HG03139 (cell line): ENCODE data around the gene SLC35F2.
"Not testable (repeated sequence)": the region's sequence is repeated elsewhere in the genome, so short reads cannot be mapped to it uniquely, and the experiment has no call there.

Source experiments
- ATAC-seq: cut with Tn5 transposase; IDR thresholded peaks from one replicate; pipeline ENCODE4 v1.9.1; 2021; ENCODE audit not compliant: unreplicated experiment

The SLC35F2 gene

DNA sequence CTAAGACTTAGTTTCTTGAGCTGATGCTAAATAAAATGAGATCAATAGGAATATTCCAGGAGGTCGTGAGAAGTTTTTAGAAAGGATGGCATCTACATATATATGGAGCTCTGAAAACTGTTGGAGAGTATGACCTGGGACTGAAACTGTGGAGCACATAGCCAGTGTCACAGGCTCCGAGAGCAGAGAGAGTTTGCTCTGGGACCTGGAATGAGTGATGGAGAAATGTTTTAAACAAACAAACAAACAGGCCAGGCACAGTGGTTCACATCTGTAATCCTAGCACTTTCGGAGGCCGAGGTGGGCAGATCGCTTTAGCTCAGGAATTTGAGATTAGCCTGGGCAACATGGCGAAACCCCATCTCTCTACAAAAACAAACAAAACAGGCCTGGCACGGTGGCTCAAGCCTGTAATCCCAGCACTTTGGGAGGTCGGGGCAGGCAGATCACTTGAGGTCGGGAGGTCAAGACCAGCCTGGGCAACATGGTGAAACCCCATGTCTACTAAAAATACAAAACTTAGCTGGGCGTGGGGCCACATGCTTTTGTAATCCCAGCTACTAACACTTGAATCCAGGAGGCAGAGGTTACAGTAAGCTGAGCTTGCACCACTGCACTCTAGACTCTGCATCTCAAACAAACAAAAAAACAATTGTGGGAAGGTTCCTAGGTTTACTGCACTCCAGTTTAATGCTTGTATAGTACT lies 67.1 kb downstream of the SLC35F2 start:
- no peak for ATAC-seq

DNA sequence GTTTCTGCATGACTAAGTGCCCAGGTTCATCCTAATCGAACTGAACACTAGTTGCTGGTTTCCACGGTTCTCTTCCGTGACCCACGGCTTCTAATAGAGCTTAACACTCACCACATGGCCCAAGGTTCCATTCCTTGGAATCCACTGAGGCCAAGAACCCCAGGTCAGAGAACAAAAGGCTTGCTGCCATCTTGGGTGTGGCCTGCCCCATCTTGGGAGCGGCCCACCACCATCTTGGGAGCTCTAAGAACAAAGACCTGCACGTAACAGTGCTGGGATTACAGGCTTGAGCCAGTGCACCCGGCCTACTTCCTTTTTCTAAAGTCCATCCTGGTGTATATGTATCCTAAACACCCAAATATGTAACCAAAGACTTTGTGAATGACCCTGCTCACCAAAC lies 68.8 kb downstream of the SLC35F2 start:
- no peak for ATAC-seq

DNA sequence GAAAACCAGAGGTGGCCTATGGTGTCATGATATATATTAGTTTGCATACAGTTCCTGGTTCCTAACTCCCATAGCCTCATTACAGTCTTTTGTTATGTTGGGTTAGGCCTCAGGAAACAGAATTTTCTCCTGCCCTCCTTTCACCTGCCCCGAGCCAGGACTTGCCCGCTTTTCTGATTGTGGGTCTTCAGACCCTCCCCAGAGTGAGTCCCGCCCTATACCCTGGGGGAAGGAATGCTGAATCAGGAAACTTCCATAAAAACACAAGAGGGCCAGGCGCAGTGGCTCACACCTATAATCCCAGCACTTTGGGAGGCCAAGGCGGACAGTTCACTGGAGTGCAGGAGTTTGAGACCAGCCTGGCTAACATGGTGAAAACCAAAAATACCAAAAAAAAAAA lies 70.9 kb downstream of the SLC35F2 start:
- ATAC-seq: no peak

- ATAC-seq: no peak
These were observed 73.2 kb downstream of the SLC35F2 start for GRCh38 chr11:107785401-107785800.

DNA sequence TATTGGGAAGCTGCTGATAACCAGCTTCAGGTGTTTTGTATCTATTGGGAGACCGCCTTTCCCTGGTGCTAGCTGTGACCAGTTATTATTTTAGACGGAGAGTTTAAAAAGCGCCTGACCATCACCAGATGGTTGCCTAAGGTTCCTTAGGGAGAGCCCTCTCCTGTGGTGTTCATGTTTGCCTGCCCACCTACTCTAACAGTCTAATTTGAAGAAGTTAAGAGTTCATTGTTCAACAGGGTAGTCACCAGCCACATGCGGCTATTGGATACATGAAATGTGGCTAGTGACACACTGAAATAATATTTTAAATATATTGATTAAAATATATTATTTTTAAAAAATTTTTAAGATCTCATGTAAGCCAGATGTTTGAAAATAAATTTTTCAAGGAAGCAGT lies 75.5 kb downstream of the SLC35F2 start:
- ATAC-seq: no peak

GRCh38 chr11:107780775-107781174 lies 77.8 kb downstream of the SLC35F2 start:
- ATAC-seq: no peak

- ATAC-seq: no peak
These were observed 78.5 kb downstream of the SLC35F2 start for GRCh38 chr11:107780136-107780535.

DNA sequence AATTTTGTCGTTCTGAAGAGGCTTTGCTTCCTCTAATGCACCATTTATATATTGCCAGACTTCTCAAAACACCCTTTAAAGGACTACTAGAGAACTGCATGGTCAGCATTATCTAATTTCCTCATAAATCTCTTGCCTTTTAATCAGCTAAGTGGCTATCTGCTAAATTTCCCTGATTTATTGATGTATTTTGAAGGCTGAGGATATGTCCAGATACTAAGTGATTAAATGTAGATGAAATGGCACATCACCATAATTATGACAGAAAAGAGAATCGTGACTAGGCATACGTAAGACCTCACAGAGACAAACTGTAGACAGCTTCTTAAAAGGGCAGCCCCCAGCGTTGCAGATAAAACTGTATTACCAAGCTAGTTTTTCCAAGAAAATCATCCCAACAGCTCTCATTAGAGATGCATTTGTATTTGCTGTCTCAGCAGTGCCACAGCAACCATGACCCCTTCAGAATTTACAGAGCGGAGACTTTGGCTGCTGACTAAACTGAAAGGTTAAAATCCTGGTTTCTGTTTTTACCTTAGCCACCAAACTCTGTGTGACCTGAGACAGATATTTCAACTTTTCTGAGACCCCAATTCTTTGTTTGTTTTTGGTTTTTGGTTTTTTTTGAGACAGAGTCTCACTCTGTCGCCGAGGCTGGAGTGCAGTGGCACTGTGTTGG lies 79.6 kb downstream of the SLC35F2 start:
- ATAC-seq: no peak

DNA sequence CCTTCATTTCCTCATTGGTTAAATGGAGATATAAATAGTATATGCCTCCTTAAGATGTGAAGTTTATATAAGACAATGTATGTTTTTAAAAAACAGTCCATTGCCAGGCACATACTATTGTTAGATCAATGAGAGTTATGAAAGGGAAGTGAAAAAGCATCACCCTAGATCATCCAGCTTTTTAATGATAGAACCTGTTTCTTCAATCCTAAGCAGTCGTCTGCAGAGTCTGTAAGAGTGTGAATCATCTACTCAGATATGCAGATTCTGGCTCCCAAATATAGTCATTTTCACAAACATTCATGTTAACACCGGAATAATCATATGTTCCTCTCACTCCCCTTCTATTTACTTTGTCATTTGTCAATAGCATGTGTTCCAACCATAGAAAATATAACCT lies 81.5 kb downstream of the SLC35F2 start:
- no peak for ATAC-seq

- no peak for ATAC-seq
These were observed 82.5 kb downstream of the SLC35F2 start for GRCh38 chr11:107776062-107776461.

GRCh38 chr11:107770551-107770951 lies 88.0 kb downstream of the SLC35F2 start:
- no peak for ATAC-seq

GRCh38 chr11:107769189-107769588 lies 89.4 kb downstream of the SLC35F2 start:
- no peak for ATAC-seq

DNA sequence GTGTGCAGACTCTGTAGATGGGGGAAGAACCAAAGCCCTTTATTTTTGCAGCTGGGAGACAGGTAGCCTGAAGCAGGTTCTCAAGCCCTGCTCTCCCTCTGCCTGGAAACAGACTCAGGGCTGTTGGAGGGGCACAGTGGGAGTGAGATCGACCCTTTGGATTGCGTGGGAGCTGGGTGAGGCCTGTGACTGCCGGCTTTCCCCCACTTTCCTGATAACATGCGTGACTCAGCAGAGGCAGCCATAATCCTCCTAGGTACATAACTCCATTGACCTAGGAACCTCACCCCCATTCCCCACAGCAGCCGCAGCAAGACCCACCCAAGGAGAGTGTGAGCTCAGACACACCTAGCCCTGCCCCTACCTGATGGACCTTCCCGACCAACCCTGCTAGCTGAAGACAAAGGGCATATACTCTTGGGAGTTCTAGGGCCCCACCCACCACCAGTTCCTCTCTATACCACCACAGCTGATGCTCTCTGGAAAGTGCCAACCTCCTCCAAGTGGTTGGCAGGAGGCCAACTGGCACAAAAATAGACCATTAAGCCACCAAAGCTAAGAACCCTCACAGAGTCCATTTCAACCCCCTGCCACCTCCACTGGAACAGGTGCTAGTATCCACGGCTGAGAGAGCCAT lies 99.8 kb downstream of the SLC35F2 start:
- not testable (repeated sequence) for ATAC-seq

DNA sequence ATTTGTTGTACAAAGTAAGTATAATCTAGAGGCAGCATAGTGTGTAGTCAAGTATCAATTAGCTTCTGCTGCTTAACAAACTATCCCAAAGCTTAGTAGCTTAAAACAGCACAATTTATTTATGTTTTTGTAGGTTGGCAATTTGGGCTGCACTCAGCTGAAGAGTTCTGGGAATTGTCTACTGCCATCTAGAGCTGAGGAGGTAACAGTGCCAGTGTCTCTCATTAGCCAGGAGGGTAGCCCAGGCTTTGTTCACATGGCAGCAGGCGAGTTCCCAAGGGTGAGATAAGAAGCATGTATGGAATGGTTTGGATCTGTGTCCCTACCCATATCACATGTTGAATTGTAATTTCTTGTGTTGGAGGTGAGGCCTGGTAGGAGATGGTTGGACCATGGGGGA lies 100.9 kb downstream of the SLC35F2 start:
- no peak for ATAC-seq

DNA sequence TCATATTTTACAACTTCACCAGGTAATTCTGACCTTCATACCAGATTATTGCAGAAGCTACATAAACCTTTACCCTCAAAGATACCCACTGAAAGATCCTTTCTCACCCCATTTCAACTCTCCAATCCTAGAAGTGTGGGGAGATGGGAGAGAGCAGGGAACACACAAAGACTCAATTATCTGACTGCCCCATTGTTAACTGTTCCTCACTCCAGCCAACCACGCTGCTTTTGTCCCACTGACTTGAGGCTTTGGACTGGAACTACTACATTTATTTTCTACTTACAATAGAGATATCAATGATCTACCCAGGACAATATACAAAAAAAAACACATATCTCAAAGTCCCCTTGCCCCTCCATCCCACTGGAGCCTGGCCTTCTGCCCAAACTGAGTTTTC lies 102.0 kb downstream of the SLC35F2 start:
- ATAC-seq: no peak

DNA sequence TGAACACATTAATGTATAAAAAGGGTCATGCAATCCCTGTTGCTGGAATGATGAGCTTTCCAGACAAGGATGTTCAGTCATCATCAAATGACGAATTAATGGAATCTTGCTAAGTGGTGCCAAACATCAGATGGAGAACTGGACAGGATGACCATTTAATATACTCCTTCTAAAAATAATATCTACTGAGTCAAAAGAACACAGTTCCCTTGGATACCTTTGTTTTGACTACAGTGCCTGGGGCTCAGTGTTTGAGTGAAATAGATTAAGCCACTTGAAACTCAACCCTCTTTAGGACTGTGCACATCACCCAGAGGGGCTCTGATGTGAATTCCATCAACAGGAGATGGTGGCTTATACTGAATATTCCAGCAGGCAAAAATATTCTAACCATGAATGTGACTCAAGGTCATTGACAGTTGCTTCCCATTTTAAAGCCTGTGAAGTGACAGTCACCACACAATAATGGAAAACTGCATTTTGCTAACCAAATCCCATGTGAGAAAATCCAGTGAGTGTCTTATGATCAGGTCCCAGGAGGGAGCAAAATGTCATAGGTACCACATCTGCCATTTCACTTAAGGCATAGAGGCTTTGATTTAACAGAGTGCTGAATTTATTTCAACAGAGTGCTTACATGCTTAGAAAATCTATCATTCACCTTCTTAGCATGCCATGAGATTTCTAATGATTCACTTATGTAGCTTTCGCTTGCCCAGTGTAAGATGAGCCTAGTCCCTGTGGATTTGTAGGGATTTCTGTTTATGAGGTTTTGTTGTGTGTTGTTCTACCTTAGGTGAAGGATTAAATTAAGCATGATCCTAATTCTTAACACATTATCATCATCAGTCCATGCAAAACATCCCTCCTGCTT lies 105.4 kb downstream of the SLC35F2 start:
- ATAC-seq: no peak

DNA sequence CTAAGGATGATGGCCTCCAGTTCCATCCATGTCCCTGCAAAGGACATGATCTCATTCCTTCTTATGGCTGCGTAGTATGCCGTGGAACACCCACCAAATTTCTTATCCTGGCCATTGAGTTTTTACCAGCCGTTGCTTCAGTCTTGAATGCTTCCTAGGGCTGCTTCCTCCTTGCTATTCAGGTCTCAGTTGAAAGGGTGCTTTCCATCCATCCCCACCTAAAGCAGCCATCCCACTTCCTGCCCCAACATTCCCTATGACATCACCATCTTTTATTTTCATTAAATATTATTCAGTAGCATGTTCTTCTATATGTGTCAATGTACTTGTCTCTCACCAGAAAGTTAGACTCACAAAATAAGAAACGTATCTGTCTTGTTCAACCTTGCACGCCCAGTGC lies 106.1 kb downstream of the SLC35F2 start:
- ATAC-seq: no peak

DNA sequence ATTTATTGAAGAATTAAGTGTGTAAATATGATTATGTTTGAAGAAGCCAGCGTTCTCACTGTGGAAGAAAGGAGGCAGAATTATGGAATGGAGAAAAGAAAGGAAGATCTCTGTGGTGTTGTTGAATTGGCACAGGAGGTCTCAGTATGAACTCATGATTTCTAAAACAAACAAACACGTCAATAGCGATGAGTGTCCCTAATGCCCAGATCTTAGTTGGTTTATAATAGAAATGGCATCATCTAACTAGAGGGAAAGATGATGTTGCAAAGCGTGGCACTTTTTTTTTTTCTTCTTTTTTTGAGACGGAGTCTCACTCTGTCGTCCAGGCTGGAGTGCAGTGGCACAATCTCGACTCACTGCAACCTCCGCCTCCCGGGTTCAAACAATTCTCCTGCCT lies 107.5 kb downstream of the SLC35F2 start:
- ATAC-seq: no peak

DNA sequence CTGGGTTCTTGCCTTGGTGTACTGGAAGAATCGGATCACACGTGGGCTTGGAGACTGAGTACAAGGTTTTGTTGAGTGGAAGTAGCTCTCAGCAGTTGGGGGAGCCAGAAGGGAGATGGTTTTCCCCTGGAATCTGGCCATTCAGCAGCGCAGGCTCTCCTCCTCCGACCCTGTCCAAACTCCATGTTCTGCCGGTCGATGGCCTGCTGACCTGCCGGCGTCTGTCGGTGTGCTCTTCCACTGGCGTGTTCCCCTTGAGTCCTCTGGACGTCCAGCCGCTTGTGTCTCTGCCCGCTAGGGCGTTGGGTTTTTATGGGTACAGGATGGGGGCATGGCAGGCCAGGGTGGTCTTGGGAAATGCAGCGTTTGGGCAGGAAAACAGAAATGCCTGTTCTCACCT lies 108.3 kb downstream of the SLC35F2 start:
- ATAC-seq: no peak

- no peak for ATAC-seq
These were observed 111.0 kb downstream of the SLC35F2 start for GRCh38 chr11:107747622-107748021.

DNA sequence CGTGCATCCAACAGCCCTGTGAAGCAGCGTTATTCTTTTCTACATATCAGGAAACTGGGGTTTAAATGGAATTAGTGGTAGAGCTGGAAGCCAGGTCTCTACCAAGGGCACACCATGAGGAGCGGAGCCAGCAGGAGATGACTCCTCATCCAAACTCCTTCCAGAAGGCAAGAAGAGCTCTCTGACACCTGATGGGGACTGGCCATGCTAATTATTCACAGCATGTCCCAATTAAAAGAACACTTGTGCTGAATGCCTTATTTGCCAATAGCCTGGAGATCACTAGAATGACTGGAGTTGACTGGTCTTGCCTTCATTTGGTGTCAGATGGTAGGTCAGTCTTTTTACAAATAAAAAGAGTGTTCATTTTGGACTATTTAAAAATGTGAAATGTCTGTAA lies 113.9 kb downstream of the SLC35F2 start:
- ATAC-seq: no peak
